ENCODE data around the gene ADGRG3. TPM values are rescaled to one million over a fixed set of nuclear protein-coding genes. Genes with fewer than 3 reads are reported as not detected.

The ADGRG3 gene
- polyA plus RNA-seq, 1 donor (not counting 4 experiments of a cell fraction or from before 2014, with no cell fraction given): not detected

GRCh38 chr16:57677622-57678369 lies 9.7 kb downstream of the ADGRG3 start:
- Histone ChIP-seq H3K4me3 (ENCODE audit: control insufficient read depth in 2 of 3, extremely low read depth in 1 of 3, insufficient read depth in 2 of 3, low read depth in 1 of 3, low read length in 3 of 3) (no peak overlapping the region), H3K9me1 (ENCODE audit: control insufficient read depth, extremely low read depth, insufficient read depth, low read length) (no peaks in the 10 kb centered on the region), H3K36me3 (ENCODE audit: control insufficient read depth in 2 of 2, extremely low read depth in 1 of 2, insufficient read depth in 2 of 2, low read length in 2 of 2) (no peaks in the 10 kb centered on the region), H3K4me1 (ENCODE audit: control insufficient read depth, extremely low read depth, insufficient read depth, low read length) (no peaks in the 10 kb centered on the region), H3K27me3 (ENCODE audit: control insufficient read depth, extremely low read depth, insufficient read depth, low read length) (no peaks in the 10 kb centered on the region), H3K79me2 (ENCODE audit: control insufficient read depth, insufficient read depth, low read length) (no peaks in the 10 kb centered on the region), H2AFZ (ENCODE audit: control insufficient read depth, low read length) (no peak overlapping the region), H4K20me1 (ENCODE audit: control insufficient read depth, extremely low read depth, insufficient read depth, low read length) (no peaks in the 10 kb centered on the region), H3K4me2 (ENCODE audit: control insufficient read depth, extremely low read depth, insufficient read depth, low read depth, low read length) (no peak overlapping the region), H3K27ac (ENCODE audit: control insufficient read depth, insufficient read depth, low read length) (no peak overlapping the region), H3K9ac (ENCODE audit: control insufficient read depth, extremely low read depth, insufficient read depth, low read length) (no peak overlapping the region), H3K9me3 (ENCODE audit: control insufficient read depth, low read depth, low read length) (no peaks in the 10 kb centered on the region)
- DNase-seq (ENCODE audit: low read depth, low spot score) (no peak), FAIRE-seq (no peak)
- dilution Hi-C loops (cut with MboI; ENCODE audit: extremely low pct_ligation_motif_present, low sequenced_read_pairs): no loop called here
- TF ChIP-seq, protein P1, sequence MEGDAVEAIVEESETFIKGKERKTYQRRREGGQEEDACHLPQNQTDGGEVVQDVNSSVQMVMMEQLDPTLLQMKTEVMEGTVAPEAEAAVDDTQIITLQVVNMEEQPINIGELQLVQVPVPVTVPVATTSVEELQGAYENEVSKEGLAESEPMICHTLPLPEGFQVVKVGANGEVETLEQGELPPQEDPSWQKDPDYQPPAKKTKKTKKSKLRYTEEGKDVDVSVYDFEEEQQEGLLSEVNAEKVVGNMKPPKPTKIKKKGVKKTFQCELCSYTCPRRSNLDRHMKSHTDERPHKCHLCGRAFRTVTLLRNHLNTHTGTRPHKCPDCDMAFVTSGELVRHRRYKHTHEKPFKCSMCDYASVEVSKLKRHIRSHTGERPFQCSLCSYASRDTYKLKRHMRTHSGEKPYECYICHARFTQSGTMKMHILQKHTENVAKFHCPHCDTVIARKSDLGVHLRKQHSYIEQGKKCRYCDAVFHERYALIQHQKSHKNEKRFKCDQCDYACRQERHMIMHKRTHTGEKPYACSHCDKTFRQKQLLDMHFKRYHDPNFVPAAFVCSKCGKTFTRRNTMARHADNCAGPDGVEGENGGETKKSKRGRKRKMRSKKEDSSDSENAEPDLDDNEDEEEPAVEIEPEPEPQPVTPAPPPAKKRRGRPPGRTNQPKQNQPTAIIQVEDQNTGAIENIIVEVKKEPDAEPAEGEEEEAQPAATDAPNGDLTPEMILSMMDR (optimal IDR thresholded peaks at IDR 0.05 in 1 of 3, IDR thresholded peaks at IDR 0.05 in 1 of 3, conservative IDR thresholded peaks at IDR 0.05 in 1 of 3; ENCODE audit: extremely low read depth in 1 of 3, insufficient read depth in 2 of 3, low read length in 3 of 3): no peak
- TF ChIP-seq EZH2 (IDR thresholded peaks at IDR 0.05; ENCODE audit: low read length): no peak

- FAIRE-seq (no peak), DNase-seq (ENCODE audit: low read depth, low spot score) (no peak)
- Histone ChIP-seq H3K36me3 (ENCODE audit: control insufficient read depth in 2 of 2, extremely low read depth in 1 of 2, insufficient read depth in 2 of 2, low read length in 2 of 2) (no peaks in the 10 kb centered on the region), H3K79me2 (ENCODE audit: control insufficient read depth, insufficient read depth, low read length) (no peaks in the 10 kb centered on the region), H3K4me1 (ENCODE audit: control insufficient read depth, extremely low read depth, insufficient read depth, low read length) (no peaks in the 10 kb centered on the region), H3K27ac (ENCODE audit: control insufficient read depth, insufficient read depth, low read length) (no peak overlapping the region), H2AFZ (ENCODE audit: control insufficient read depth, low read length) (no peak overlapping the region), H3K27me3 (ENCODE audit: control insufficient read depth, extremely low read depth, insufficient read depth, low read length) (no peaks in the 10 kb centered on the region), H3K4me2 (ENCODE audit: control insufficient read depth, extremely low read depth, insufficient read depth, low read depth, low read length) (no peak overlapping the region), H3K9me3 (ENCODE audit: control insufficient read depth, low read depth, low read length) (no peaks in the 10 kb centered on the region), H3K4me3 (ENCODE audit: control insufficient read depth in 2 of 3, extremely low read depth in 1 of 3, insufficient read depth in 2 of 3, low read depth in 1 of 3, low read length in 3 of 3) (no peak overlapping the region), H4K20me1 (ENCODE audit: control insufficient read depth, extremely low read depth, insufficient read depth, low read length) (no peaks in the 10 kb centered on the region), H3K9ac (ENCODE audit: control insufficient read depth, extremely low read depth, insufficient read depth, low read length) (no peak overlapping the region), H3K9me1 (ENCODE audit: control insufficient read depth, extremely low read depth, insufficient read depth, low read length) (no peaks in the 10 kb centered on the region)
- TF ChIP-seq, protein P1 (optimal IDR thresholded peaks at IDR 0.05 in 1 of 3, IDR thresholded peaks at IDR 0.05 in 1 of 3, conservative IDR thresholded peaks at IDR 0.05 in 1 of 3; ENCODE audit: extremely low read depth in 1 of 3, insufficient read depth in 2 of 3, low read length in 3 of 3): no peak
- no peak for TF ChIP-seq EZH2 (IDR thresholded peaks at IDR 0.05; ENCODE audit: low read length)
- dilution Hi-C loops (cut with MboI; ENCODE audit: extremely low pct_ligation_motif_present, low sequenced_read_pairs): no loop called here
Observed at GRCh38 chr16:57679016-57679415, 10.9 kb downstream of the ADGRG3 start.
